Measurements from ENCODE around the gene FOSL1.

Gene FOSL1

DNA sequence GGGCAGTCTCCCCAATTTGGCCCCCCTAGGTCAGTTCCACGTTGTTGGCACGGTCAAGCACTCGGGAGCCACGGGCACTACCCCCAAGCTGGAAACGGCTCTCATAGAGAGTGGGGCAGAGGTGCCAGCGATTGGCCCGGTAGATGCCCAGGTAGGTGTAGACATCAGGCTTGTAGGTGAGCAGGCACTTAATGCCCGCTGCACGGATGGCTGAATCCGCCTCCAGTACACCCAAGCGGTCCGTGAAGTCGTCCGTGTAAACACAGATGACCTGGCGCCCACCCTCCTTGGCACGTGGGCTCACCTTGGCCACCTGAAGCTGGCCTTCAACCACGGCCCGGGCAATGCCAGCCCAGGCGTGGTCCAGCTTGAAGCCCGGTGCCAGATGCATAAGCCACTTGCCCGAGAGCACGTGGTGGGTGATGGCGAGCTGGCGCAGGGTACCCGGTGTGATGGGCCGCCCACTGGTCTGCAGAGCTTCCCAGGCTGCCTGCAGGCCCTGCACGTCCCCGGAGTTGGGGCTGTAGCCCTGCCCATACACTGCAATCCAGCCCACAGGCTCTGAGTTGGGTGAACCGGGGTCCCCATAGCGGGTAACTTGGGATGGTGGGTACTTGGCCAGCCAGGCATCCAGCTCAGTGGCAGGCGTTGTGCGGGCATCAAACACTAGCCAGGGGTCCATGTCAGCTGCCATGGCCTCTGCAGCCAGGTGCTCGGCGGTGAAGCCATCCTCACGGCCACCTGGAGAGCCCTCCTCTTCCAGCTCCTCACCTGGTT is 17.4 kb upstream of the FOSL1 start:
- no peak for TF ChIP-seq CTCF (conservative IDR thresholded peaks at IDR 0.05; ENCODE audit: control insufficient read depth, insufficient read depth, low read depth, low read length)
- peak overlapping the region; percentile 85 for H3K4me3 ChIP-seq (ENCODE audit: control insufficient read depth, low read depth, low read length)
- no peak for DNase-seq (ENCODE audit: low read depth)

GRCh38 chr11:65917077-65917433 is 16.9 kb upstream of the FOSL1 start:
- DNase-seq (ENCODE audit: low read depth) = no peak
- TF ChIP-seq CTCF (conservative IDR thresholded peaks at IDR 0.05; ENCODE audit: control insufficient read depth, insufficient read depth, low read depth, low read length) = no peak
- H3K4me3 ChIP-seq (ENCODE audit: control insufficient read depth, low read depth, low read length) = peak overlapping the region; percentile 85

DNA sequence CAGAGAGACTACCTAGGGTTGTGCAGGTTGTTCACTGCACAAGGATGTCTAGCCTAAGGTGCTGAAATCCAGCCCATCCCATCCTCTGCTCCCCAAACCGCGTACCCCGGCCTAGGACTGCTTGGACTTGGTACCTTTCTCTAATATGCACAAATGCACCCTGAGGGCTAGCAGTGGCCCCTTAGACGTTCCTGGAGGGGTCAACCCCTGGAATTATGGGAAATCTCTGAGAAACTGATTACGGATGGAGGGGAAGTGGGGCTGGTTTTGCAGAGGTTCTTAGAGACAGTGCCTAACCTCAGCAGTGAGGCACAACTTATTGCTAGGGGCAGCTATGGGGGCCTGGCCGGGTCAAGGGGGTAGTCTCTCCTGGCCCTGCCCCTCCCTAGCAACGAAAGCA is 16.2 kb upstream of the FOSL1 start:
- no peak for DNase-seq (ENCODE audit: low read depth)
- H3K4me3 ChIP-seq (ENCODE audit: control insufficient read depth, low read depth, low read length) = peak overlapping the region; percentile 85
- no peak for TF ChIP-seq CTCF (conservative IDR thresholded peaks at IDR 0.05; ENCODE audit: control insufficient read depth, insufficient read depth, low read depth, low read length)

- H3K4me3 ChIP-seq (ENCODE audit: control insufficient read depth, low read depth, low read length) = peak overlapping the region; percentile 85
- no peak for TF ChIP-seq CTCF (conservative IDR thresholded peaks at IDR 0.05; ENCODE audit: control insufficient read depth, insufficient read depth, low read depth, low read length)
- DNase-seq (ENCODE audit: low read depth) = peak; percentile 98
Measured at GRCh38 chr11:65915821-65916251, 15.6 kb upstream of the FOSL1 start.

DNA sequence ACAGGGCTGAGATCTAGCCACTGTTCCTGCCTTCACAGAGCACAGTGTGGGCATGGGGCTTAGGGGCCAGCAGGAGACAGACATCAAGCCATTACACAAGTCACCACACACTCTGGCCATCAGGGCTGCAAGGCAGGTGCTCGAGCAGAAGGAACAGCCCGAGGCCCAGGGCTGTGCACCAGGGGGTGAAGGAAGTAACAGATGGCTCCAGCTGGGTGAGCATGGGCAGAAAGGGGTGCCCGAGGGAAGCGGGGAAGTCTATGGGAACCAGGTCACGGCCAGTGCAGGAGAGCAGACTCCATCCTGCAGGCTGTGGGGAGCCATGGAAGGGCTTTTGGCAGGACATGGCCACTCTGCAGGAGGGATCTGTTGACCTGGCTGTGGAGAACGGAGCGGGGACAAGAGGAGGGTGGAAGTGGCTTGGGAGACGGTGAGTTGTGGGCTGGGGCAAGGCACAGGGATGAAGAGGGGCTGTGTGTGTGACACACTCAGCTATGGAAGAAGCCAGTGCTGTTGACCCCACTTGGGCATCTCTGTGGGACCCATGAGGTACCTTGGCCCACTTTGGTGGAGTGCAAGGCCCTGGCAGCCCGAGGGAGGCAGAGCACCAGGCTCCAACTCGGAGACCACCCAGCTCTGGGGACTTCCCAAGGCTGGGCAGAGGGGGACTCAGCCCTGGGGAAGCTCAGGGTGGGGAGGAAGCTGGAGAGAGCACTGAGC is 15.1 kb upstream of the FOSL1 start:
- DNase-seq (ENCODE audit: low read depth) = no peak
- no peak for TF ChIP-seq CTCF (conservative IDR thresholded peaks at IDR 0.05; ENCODE audit: control insufficient read depth, insufficient read depth, low read depth, low read length)
- H3K4me3 ChIP-seq (ENCODE audit: control insufficient read depth, low read depth, low read length) = peak overlapping the region; percentile 17

DNA sequence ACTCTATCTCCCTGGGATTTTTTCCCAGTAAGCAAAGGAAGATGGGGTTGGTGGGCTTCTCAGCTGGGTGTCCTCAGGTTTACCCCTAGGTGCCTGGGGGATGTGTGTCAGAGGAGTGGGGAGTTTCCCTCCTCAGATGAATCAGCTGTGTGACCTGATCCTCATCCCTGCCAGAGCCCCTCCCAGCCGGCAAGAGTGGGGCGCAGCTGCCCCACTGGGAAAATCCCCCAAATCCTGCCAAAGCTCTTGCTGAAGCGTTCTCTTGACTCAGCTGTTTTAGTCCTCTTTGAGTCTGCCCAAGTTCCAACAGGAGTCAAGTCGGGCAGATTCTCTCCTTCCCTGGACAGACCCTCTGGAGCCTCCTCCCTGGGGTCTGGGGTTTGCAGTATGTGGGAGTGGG is 12.7 kb upstream of the FOSL1 start:
- peak; percentile 83 for DNase-seq (ENCODE audit: low read depth)
- no peak for TF ChIP-seq CTCF (conservative IDR thresholded peaks at IDR 0.05; ENCODE audit: control insufficient read depth, insufficient read depth, low read depth, low read length)
- no peak overlapping the region for H3K4me3 ChIP-seq (ENCODE audit: control insufficient read depth, low read depth, low read length)

Data from fibroblast of mammary gland (primary cell).